Cerebellar cortex (tissue), 1 donor: ENCODE data around the gene PPP2R5C.
"Not testable (repeated sequence)": the region's sequence is repeated elsewhere in the genome, so short reads cannot be mapped to it uniquely, and the experiment has no call there.

ENCODE experiments used
- DNase-seq: peaks from one replicate; pipeline ENCODE4 v3.0.0-alpha.2; 2015; ENCODE audit warnings: low spot score

Gene PPP2R5C

GRCh38 chr14:101727611-101728366 is 33.7 kb upstream of the PPP2R5C start:
- no peak for DNase-seq

DNA sequence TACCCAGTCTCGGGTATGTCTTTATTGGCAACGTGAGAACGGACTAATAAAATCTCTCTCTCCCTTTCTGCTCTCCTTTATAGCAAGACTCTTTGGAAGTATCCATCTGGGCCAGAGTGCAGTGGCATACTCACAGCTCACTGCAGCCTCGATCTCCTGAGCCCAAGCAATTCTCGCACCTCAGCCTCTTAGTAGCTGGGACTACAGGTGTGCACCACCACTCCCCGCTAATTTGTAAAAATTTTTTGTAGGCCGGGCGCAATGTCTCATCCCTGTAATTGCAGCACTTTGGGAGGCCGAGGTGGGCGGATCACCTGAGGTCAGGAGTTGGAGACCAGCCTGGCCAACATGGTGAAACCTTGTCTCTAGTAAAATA is 33.2 kb upstream of the PPP2R5C start:
- no peak for DNase-seq

GRCh38 chr14:101729382-101729781 is 32.1 kb upstream of the PPP2R5C start:
- DNase-seq, result no peak

- DNase-seq, result not testable (repeated sequence)
Measured at GRCh38 chr14:101730157-101730556, 31.4 kb upstream of the PPP2R5C start.

DNA sequence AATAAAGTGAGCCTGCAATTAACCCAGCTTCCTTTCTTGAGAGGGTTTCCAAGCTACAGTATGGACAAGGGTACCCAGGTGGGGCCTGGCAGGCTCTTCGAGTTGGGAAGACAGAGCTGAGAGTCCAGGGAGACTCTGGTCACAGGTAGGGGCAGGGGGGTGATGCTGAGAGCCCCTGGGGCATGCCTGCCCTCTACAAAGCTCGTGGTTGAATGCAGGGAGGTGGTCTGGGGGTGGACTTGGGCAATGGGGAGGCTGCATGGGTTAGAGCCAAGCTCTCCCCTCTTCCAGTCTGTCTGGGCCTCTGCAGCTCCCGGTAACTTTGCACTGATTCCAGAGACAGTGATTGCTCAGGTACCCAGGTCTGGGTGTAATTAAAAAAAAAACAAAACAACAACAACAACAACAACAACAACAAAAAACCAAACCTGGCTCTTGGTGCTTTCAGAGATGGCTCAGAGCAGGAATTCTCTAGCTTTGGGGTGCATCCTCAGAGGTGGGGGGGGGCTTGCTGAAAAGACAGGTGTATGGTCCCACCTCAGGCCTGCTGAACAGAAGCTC is 30.8 kb upstream of the PPP2R5C start:
- DNase-seq, result no peak

DNA sequence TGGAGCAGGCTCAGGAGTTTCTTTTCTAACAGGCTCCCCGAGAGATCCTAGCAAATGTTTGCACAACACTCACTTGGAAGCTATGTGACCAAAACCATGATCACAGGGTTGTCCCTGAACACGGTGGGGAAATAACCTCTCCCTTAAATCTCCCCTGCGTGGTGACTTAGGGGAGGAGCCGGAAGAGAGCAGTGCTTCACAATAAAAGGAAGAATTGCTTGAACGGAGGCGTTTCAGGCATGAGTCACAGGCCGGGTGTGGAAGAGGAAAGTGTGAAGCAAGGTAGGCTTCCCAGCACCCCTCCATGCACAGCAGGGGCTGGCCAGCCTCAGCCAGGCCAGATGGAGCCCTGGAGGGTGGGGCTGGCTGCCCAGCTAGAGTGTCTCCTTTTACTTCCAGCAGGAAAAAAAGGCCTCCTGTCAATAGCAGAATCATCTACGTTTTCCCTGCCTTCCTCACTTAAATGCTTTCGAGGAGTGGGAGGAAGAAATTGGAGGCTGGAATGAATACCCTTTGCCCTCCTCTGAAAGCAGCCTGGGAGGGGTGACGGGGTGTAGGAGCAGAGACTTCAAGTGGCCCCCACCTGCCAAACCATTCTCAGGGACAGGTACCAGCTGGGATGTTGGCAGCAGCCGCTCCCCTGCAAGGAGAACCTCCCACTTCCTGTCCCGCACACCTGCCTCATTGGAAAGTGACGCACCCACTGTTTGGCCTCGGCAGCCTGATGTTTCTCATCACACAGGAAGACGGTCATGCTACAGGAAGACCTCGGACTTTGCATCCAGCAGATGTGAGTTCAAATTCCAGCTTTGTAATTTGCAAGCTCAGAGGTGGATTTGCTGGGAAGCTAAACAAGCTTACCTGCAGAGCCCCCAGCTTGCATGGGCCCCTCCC is 30.1 kb upstream of the PPP2R5C start:
- DNase-seq, result peak; percentile 81

GRCh38 chr14:101732118-101732517 is 29.4 kb upstream of the PPP2R5C start:
- no peak for DNase-seq

- no peak for DNase-seq
Measured at GRCh38 chr14:101733211-101733610, 28.3 kb upstream of the PPP2R5C start.

DNA sequence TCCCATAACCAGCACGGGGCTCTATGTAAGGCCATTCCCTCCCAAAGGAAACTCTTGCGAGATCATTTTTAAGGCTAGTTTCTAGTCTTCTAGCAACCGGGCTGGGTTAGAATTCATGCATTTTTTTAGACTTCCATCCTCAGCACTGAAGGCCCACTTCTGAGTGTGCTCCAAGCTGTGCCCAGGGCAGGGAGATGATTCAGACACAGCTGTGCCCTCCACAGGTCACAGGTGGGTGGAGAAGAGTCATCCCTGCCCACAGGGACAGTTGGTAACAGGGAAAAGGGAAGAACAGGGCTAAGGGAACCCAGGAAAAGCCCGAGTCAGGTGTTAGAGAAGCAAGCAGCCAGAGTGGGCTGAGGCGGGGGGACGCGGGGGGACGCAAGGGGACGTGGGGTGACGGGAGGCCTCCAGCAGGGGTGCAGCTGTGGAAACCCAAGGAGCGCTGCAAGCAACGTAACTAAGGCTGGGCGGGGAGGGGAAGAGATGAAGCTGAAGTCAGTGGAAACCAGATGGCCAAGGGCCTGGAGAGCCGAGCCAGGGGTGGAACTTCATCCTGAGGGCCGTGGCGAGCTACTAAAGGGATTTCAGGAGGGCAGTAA is 27.2 kb upstream of the PPP2R5C start:
- DNase-seq, result no peak

DNA sequence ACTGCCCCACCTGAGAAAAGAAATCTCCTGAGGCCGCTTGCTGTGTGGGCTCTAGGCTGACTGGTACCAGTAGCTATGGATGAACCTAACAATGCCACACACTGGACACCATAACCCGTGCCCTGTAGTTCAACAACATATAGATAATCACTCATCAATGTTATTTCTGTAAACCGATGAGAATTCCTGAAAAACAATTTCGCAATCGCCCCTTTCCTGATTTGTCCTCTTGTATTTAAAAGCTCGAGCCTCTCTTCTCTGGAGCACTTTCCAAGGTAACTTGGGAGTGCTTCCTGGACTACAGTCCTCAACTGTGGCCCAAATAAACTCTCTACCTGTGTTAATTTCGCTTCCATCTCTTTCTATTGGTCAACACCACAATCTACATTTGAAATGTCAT is 26.1 kb upstream of the PPP2R5C start:
- DNase-seq, result no peak

DNA sequence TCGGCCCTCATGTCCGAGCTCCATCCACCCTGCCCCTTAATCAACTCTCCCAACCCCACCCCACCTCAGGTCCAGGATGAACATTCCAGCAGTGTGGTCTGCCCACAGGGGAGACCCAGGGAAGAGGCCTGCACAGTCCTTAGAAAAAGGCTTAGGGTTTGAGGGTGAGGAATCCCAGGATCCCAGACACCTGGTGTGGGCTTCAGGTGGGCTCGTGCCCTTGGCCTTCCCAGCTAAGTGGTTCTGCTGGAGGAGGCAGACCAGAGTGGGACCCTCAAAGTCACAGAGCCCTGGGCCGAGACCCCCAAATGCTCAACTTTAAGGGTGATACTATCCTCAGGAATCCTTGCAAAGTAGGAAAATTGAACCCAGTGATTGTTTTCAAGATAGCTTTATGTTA is 25.4 kb upstream of the PPP2R5C start:
- DNase-seq, result no peak

DNA sequence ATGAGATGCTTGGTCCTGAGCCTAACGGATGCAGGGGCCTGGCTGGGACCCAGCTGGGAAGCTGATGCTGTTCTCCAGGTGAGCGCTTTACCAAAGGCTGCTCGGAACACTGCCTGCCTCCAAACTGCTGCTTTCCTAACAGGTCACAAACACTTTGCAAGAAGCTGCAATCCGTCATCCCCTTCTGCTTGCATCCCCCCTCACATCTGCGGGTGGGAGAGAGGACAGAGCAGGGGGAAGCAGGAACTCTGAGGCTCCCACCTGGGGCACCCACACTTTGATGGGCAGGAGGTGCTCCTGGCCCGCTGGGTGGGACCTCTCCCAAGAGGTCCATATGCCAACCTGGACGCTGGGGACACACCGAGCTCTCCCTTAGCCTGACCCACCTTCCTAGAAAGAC is 24.9 kb upstream of the PPP2R5C start:
- DNase-seq, result no peak

DNA sequence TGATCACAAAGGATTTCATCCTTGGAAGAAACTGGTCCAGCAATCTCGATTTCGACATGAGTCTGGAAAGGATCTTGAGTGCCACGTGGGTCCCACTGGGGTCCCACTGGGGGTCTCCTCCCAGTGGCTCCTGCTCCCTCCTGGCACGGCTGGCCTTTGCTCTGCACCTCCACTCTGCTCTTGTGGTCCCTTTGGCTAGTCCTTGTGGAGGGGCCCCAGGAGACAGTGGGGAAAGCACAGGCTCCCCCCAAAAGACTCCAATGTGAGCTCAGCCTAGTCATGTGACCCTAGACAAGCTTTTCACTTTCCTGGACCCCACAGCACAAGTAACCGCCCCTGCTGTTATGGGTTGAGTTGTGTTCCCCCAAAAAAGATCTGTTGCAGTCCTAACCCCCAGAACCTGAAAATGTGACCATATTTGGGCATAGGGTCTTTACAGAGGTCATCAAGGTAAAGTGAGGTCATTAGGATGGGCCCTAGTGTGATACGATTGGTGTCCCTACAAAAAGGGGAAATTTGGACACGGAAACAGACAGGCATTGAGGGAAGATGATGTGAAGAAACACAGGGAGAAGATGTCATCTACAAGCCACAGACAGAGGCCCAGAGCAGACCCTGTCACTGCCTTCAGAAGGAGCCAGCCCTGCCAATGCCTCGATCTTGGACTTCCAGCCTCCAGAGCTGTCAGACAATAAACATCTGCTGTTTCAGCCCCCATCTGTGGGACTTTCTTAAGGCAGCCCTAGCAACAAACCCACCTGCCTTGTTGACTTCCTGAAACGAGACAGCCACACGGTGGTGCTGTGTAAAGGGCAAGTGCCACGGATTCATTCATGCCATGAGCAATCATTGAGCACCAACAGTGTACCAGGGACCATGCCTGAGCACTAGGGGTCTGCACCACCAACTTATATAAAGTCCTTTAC is 23.8 kb upstream of the PPP2R5C start:
- no peak for DNase-seq

DNA sequence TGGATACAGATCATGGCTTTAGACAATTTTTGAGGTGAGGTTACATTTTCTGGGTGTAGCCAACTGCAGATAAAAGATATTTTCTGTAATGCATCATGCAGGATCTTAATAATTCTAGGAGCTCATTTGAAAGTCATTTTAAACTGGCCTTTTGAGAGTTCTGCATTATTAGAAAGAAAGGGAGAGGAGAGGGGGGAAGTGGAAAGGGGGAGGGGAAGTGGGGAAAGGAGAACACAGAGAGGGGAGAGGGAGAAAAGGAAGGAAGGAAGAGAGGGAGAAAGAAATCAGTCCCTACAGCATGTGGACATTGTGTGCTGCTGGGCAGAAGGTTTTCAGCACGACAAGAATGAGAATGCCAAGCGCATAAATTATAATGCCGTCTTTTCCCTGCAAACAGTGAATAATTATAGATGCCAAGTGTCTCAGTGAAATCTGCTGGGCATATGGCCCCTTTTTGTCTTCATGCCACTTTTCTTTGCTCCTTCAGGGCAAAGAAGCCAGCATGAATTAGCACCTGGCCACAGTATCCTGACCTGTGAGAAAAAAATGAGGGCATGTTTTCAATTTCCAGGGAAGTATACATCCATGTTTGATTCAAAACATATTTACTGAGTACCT is 22.7 kb upstream of the PPP2R5C start:
- peak; percentile 71 for DNase-seq

DNA sequence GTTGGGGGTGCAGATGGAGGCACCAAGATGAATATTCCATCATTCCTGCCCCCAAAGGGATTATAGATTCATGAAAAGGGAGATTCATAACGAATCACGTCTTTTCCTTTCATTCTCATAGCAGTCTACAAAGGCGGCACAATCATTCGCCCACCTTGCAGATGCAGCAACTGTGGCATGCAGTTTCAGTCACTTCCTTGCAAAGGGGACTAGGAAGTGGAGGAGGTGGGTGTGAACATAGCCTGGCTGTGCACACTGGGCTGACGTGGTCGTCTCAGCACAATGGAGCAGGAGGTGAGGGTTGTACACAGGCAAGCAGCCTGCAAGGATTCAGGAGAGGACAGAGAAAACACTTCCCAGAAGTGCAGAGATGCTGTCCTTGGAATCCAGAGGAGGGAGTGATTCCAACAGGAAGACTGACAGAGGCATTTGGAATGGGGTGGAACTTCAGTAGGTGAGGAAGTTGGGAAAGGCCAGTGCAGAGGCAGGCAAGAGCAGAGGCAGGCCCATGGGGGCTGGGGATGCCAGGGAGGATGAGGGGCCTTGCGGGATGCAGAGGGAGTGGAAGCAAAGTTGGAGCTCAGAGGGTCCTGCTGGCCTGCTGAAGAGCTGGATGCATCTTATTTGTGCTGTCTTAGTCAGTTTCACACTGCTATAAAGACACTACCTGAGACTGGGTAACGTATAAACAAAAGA is 21.9 kb upstream of the PPP2R5C start:
- no peak for DNase-seq

GRCh38 chr14:101740981-101741380 is 20.5 kb upstream of the PPP2R5C start:
- DNase-seq, result no peak

DNA sequence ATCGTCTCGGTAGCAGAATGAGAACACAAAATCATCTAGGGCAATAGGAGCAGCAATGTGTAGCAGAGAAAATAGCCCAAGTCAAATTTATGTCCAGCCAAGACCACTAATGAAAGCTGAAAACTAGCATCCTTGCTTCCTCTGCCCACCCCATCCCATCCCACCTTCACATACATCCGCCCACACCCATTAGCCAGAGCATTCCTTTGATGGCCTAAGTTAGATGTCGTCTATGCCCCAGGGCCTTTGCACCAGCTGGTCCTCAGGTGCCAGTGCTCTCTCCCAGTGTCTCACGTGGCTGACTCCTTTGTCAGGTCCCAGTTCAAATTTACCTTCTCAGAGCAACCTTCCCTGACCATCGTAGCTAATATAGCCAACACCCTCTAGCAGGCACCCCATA is 17.8 kb upstream of the PPP2R5C start:
- no peak for DNase-seq

DNA sequence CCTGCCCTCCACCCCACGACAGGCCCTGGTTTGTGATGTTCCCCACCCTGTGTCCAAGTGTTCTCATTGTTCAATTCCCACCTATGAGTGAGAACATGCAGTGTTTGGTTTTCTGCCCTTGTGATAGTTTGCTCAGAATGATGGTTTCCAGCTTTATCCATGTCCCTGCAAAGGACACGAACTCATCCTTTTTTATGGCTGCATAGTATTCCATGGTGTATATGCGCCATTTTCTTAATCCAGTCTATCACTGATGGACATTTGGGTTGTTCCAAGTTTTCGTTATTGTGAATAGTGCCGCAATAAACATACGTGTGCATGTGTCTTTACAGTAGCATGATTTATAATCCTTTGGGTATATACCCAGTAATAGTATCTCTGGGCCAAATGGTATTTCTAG is 17.1 kb upstream of the PPP2R5C start:
- DNase-seq, result not testable (repeated sequence)

- not testable (repeated sequence) for DNase-seq
Measured at GRCh38 chr14:101749756-101750155, 11.8 kb upstream of the PPP2R5C start.

DNA sequence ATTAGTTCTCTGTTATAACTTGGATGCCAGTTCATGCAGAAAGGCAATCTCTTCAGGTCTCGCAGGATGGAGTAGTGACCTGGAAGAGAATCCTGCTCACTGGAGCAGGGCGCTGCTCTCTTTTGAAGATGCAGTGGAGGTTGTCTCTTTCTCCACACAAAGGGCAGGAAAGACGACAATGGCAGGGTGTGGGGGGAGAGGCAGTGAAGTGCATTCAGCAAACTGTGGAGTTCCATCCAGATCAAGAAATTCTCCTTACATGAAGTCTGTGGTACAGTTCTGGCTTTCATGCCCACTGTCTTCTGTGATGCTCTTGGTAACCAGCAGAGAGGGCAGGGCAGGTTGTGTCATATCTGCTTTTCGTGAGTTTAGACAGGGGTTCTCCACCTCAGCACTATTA is 6.6 kb upstream of the PPP2R5C start:
- no peak for DNase-seq
